Measurements from ENCODE around the gene POLD1.

The POLD1 gene

DNA sequence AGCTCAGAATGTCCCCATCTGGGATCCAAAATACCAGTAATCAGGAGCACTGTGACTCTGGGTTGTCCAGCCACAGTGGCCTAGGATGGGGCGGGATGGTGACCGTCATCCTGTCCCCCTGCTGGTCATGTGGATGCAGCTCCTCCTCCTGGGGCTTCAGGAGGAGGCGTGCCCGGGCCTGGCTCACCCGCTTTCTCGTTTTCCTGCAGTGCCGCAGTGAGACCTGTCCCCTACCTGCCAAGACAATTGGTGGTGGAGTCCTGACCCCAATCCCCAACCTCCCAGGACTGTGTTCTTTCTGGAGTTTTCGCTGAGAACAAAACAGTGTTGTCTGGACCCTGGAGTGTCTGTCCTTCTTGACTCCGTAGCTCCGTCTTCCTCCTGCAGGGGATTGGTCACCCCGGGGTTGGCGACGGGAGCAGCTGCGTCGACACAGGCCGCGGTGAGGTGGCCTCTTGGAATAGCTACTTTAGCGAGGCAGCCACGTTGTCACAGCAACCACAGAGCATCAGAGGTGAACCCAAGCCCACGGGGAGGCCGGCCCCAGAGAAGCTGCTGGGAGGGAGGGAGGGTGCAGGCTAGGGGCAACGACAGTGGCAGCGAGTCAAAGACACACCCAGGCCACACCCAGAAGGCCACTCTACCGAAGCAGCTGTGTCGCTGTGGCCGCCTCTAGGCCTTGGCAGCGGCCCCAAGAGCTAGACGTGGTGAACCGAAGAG, 82.0 kb downstream of the POLD1 start:
- DNase-seq (ENCODE audit: low read depth, low spot score) = peak; percentile 30

DNA sequence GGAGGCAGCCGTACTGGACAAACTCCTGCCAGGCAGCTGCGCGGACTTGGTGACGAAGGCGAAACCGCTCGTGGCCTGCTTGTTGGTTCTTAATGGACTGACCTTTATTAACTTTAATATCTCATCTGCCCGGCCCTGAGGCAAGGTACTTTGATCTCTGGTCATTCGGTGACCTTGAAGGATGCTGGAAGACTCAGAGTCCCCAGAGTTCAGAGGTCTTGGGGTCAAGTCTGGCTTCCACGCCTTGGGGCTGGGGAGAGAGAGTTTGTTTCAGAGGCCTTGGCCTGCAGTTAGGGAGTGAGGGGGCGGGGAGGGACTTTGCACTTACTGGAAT, 82.5 kb downstream of the POLD1 start:
- DNase-seq (ENCODE audit: low read depth, low spot score) = no peak

DNA sequence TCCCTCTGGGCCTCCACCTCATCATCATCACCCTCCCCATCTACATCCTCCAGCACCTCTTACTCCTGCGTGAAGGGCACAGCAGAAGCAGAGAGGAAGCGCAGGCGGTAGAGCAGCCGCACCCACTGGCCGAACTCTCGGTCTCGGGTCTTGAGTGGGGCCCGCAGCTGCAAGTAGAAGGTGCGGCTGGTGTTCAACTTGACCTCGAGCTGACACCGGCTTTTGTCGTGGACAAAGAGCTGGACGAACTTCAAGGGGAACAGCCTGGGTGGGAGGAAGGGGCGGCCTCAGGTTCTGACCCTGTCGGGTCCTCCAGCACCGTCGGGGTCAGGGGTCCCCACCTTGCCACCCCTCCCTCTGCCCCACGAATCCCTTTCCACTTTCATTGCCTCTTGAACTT, 83.4 kb downstream of the POLD1 start:
- no peak for DNase-seq (ENCODE audit: low read depth, low spot score)

Data from iPS DF 19.7 (cell line).